SK-N-SH treated with all-trans-retinoic acid at 6 μM for 48 hours (cell line): Measurements from ENCODE around the gene CAPN10.

ENCODE experiments used
- GLIS3 ChIP-seq: fragments of 250-450 bp; sonication (Bioruptor Pico); IDR thresholded peaks from 2 replicates; pipeline ENCODE4 v1.5.0; 2020; ENCODE audit warnings: mild to moderate bottlenecking, moderate library complexity
- PATZ1 ChIP-seq: fragments of 250-450 bp; sonication (Bioruptor Pico); IDR thresholded peaks from 2 replicates; pipeline ENCODE4 v1.8.0; 2020; ENCODE audit warnings: mild to moderate bottlenecking, moderate library complexity, borderline replicate concordance
- SNAI2 ChIP-seq: fragments of 250-450 bp; sonication (Bioruptor Pico); IDR thresholded peaks from 2 replicates; pipeline ENCODE4 v1.5.0; 2020; ENCODE audit warnings: mild to moderate bottlenecking, moderate library complexity
- TOX ChIP-seq: fragments of 250-450 bp; sonication (Bioruptor Pico); IDR thresholded peaks from 2 replicates; pipeline ENCODE4 v1.8.0; 2021; ENCODE audit warnings: mild to moderate bottlenecking, moderate library complexity, borderline replicate concordance
- ZFP30 ChIP-seq: fragments of 450-650 bp; formaldehyde crosslinking; IDR thresholded peaks from 2 replicates; pipeline ENCODE4 v1.5.0; 2022; ENCODE audit warnings: mild to moderate bottlenecking, moderate library complexity
- TF ChIP-seq, protein P1 (sequence below): fragments of 250-450 bp; sonication (Bioruptor Pico); IDR thresholded peaks from 2 replicates; pipeline ENCODE4 v1.5.1; 2020; ENCODE audit warnings: low read depth, mild to moderate bottlenecking, moderate library complexity
- TF ChIP-seq, protein P2 (sequence below): fragments of 250-450 bp; sonication (Bioruptor Pico); IDR thresholded peaks from 2 replicates; pipeline ENCODE4 v1.5.0; 2020; ENCODE audit warnings: mild to moderate bottlenecking, moderate library complexity

GRCh38 chr2:240557808-240558207 lies 28.7 kb upstream of the CAPN10 start, which contains the start of gene ANKMY1:
- TF ChIP-seq ZFP30 (CRISPR knock-in tag) (no peak), SNAI2 (CRISPR knock-in tag) (no peak), GLIS3 (no peak), PATZ1 (no peak), TOX (CRISPR knock-in tag) (no peak)
- TF ChIP-seq, protein P1, sequence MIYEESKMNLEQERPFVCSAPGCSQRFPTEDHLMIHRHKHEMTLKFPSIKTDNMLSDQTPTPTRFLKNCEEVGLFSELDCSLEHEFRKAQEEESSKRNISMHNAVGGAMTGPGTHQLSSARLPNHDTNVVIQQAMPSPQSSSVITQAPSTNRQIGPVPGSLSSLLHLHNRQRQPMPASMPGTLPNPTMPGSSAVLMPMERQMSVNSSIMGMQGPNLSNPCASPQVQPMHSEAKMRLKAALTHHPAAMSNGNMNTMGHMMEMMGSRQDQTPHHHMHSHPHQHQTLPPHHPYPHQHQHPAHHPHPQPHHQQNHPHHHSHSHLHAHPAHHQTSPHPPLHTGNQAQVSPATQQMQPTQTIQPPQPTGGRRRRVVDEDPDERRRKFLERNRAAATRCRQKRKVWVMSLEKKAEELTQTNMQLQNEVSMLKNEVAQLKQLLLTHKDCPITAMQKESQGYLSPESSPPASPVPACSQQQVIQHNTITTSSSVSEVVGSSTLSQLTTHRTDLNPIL (CRISPR knock-in tag): no peak
- TF ChIP-seq, protein P2, sequence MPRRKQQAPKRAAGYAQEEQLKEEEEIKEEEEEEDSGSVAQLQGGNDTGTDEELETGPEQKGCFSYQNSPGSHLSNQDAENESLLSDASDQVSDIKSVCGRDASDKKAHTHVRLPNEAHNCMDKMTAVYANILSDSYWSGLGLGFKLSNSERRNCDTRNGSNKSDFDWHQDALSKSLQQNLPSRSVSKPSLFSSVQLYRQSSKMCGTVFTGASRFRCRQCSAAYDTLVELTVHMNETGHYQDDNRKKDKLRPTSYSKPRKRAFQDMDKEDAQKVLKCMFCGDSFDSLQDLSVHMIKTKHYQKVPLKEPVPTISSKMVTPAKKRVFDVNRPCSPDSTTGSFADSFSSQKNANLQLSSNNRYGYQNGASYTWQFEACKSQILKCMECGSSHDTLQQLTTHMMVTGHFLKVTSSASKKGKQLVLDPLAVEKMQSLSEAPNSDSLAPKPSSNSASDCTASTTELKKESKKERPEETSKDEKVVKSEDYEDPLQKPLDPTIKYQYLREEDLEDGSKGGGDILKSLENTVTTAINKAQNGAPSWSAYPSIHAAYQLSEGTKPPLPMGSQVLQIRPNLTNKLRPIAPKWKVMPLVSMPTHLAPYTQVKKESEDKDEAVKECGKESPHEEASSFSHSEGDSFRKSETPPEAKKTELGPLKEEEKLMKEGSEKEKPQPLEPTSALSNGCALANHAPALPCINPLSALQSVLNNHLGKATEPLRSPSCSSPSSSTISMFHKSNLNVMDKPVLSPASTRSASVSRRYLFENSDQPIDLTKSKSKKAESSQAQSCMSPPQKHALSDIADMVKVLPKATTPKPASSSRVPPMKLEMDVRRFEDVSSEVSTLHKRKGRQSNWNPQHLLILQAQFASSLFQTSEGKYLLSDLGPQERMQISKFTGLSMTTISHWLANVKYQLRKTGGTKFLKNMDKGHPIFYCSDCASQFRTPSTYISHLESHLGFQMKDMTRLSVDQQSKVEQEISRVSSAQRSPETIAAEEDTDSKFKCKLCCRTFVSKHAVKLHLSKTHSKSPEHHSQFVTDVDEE (CRISPR knock-in tag): no peak
